NK-92 (cell line): Measurements from ENCODE around the gene NPAS3.

Source experiments
- DNase-seq: peaks from one replicate; lab custom pipeline; 2025; ENCODE audit not compliant: unreplicated experiment; lab: John Stamatoyannopoulos, UW

Gene NPAS3

GRCh38 chr14:33463731-33464130 is 525.1 kb downstream of the NPAS3 start:
- no peak for DNase-seq

- DNase-seq, result no peak
These were observed 525.7 kb downstream of the NPAS3 start for GRCh38 chr14:33464254-33464962.

- DNase-seq, result no peak
These were observed 527.4 kb downstream of the NPAS3 start for GRCh38 chr14:33465846-33466700.

GRCh38 chr14:33467971-33468370 is 529.3 kb downstream of the NPAS3 start:
- DNase-seq, result no peak

GRCh38 chr14:33469898-33470297 is 531.2 kb downstream of the NPAS3 start:
- no peak for DNase-seq

- DNase-seq, result no peak
These were observed 533.1 kb downstream of the NPAS3 start for GRCh38 chr14:33471776-33472175.

- DNase-seq, result no peak
These were observed 536.9 kb downstream of the NPAS3 start for GRCh38 chr14:33475623-33476022.

- DNase-seq, result no peak
These were observed 539.1 kb downstream of the NPAS3 start for GRCh38 chr14:33477797-33478196.

GRCh38 chr14:33480071-33480886 is 541.6 kb downstream of the NPAS3 start:
- DNase-seq, result no peak

- no peak for DNase-seq
These were observed 542.2 kb downstream of the NPAS3 start for GRCh38 chr14:33480887-33481184.

GRCh38 chr14:33483110-33483509 is 544.4 kb downstream of the NPAS3 start:
- no peak for DNase-seq

- no peak for DNase-seq
These were observed 544.9 kb downstream of the NPAS3 start for GRCh38 chr14:33483541-33483940.

- DNase-seq, result no peak
These were observed 545.6 kb downstream of the NPAS3 start for GRCh38 chr14:33484264-33484663.

- DNase-seq, result no peak
These were observed 547.7 kb downstream of the NPAS3 start for GRCh38 chr14:33486332-33486890.

GRCh38 chr14:33488582-33488981 is 549.9 kb downstream of the NPAS3 start:
- no peak for DNase-seq

- DNase-seq, result no peak
These were observed 551.9 kb downstream of the NPAS3 start for GRCh38 chr14:33490555-33490954.

- DNase-seq, result no peak
These were observed 552.4 kb downstream of the NPAS3 start for GRCh38 chr14:33491112-33491511.

- DNase-seq, result no peak
These were observed 553.8 kb downstream of the NPAS3 start for GRCh38 chr14:33492491-33492890.

- no peak for DNase-seq
These were observed 554.6 kb downstream of the NPAS3 start for GRCh38 chr14:33493266-33493665.

GRCh38 chr14:33493990-33494389 is 555.3 kb downstream of the NPAS3 start:
- DNase-seq, result no peak

GRCh38 chr14:33499687-33500086 is 561.0 kb downstream of the NPAS3 start:
- DNase-seq, result no peak
